ENCODE measurements around the gene HARBI1.

- TF ChIP-seq POLR2A (IDR thresholded peaks at IDR 0.05; ENCODE audit: low read length) (no peak), GATA1 (IDR thresholded peaks at IDR 0.05; ENCODE audit: low read depth, low read length) (no peak)
Observed at GRCh38 chr11:46607516-46607915, 9.5 kb downstream of the HARBI1 start.

All from erythroblast (primary cell).